Muscle layer of colon (tissue), 2 donors: ENCODE measurements around the gene NMT1.

Experiments
- H3K27ac ChIP-seq: one replicate; pipeline ENCODE4 v1.7.0; 2013; ENCODE audit warnings: low read depth, mild to moderate bottlenecking, low read length, moderate library complexity
- H3K27me3 ChIP-seq, 2 donors: one replicate each; pipeline ENCODE4 v1.7.0; 2013; ENCODE audit warnings: low read length in 2 of 2, mild to moderate bottlenecking in 2 of 2; ENCODE audit not compliant: insufficient read depth in 2 of 2, control insufficient read depth in 1 of 2
- H3K36me3 ChIP-seq: one replicate; pipeline ENCODE4 v1.7.0; 2013; ENCODE audit warnings: mild to moderate bottlenecking, low read length; ENCODE audit not compliant: insufficient read depth
- H3K4me1 ChIP-seq: one replicate; pipeline ENCODE4 v1.7.0; 2013; ENCODE audit warnings: mild to moderate bottlenecking, low read length; ENCODE audit not compliant: insufficient read depth
- H3K4me3 ChIP-seq, 2 donors: one replicate each; pipeline ENCODE4 v1.7.0; 2013; ENCODE audit warnings: low read length in 2 of 2, low read depth in 1 of 2, mild to moderate bottlenecking in 1 of 2, moderate library complexity in 1 of 2
- H3K9ac ChIP-seq: one replicate; pipeline ENCODE4 v1.7.0; 2013; ENCODE audit warnings: low read length
- H3K9me3 ChIP-seq: one replicate; pipeline ENCODE4 v1.7.0; 2013; ENCODE audit warnings: mild to moderate bottlenecking, low read length
- donor health status: abdominal sarcoma.
- donor health status: Adenocarcinoma of cecum.

The NMT1 gene

DNA sequence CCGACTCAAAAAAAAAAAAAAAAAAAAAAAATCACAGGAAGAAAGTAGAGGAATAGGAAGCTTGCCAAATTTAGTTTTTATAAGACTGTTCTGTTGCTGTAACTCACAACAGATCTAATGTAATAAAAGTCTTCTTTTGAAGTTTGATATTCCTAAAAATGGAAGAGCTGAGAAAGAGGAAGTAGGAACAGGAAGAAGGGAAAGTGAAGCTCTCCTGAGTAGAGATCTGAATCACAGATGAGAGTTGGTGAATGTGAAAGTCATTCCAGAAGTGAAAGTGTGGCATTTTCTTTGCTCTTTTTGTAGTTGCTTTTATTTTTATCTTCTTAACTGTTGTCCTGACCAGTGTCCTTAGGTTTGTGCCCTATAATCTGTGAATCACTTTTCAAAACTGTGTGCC lies 2.1 kb downstream of the NMT1 start:
- Histone ChIP-seq H3K27me3 (no peaks in the 10 kb centered on the region), H3K9ac (no peak overlapping the region), H3K4me3 (no peak overlapping the region), H3K9me3 (no peaks in the 10 kb centered on the region), H3K36me3 (no peaks in the 10 kb centered on the region), H3K27ac (no peak overlapping the region), H3K4me1 (peaks cover 30% of the 10 kb centered on the region)

DNA sequence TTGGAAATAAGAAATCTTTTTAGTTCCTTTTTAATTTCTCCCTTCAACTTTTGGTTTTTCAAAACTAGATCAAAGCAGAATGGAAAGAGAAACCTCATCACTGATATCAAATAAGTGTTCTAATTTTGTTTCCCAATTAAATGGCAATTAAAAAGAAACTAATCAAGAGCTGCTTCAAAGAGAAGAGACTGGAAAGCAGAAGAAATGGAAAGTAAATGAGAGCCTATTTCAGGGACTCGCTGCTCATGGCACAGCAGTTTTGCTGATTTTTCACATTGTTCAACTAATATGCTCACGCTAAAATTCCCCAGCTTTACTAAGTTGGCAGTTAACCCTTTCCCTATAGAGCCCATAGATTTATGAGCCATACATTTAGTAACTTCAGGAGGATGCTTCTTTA lies 6.5 kb downstream of the NMT1 start:
- Histone ChIP-seq H3K4me1 (peaks cover 7% of the 10 kb centered on the region), H3K27ac (no peak overlapping the region)

DNA sequence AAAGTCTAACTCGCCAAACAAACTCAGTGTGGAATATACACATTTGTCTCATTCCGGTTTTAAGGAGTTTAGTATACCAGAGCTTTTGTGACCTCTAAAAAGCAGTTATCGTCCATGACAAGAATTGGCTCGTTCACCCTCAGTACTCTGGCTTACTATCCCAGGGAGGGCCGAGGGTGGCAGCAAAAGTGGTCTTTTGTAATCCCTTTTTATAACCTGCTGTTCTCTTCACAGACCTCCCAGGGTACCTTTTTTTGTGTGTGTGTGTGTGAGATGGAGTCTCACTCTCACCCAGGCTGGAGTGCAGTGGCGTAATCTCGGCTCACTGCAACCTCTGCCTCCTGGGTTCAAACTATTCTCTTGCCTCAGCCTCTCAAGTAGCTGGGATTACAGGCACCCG lies 8.9 kb downstream of the NMT1 start:
- H3K36me3 ChIP-seq: peaks cover 13% of the 10 kb centered on the region
- no peak overlapping the region for H3K27ac ChIP-seq
- no peaks in the 10 kb centered on the region for H3K9me3 ChIP-seq
- H3K9ac ChIP-seq: no peak overlapping the region
- peaks cover 5% of the 10 kb centered on the region for H3K4me1 ChIP-seq
- H3K4me3 ChIP-seq: no peak overlapping the region
- H3K27me3 ChIP-seq: no peaks in the 10 kb centered on the region

More for the DNA sequence above, 6.5 kb downstream of the NMT1 start:
- Histone ChIP-seq H3K27me3 (no peaks in the 10 kb centered on the region), H3K36me3 (peaks cover 13% of the 10 kb centered on the region), H3K4me3 (no peak overlapping the region), H3K9me3 (no peaks in the 10 kb centered on the region), H3K9ac (no peak overlapping the region)

DNA sequence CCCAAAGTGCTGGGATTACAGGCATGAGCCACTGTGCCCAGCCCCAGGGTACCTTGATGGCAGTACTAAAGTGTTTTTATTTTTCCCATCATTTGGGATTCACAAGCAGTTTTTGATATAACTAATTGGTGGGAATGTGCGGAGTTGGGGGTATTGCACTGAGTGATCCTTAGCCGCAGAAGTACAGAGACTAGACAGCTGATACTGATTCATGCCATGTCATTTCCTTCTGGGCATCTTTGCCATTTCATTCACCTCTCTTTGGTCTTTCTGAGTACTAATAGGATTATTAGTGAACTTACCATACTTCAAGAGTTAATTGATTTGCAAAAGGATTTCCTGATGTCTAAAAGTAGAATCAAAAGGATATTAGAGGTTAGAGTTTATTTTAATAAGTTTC lies 9.7 kb downstream of the NMT1 start:
- no peaks in the 10 kb centered on the region for H3K27me3 ChIP-seq
- no peaks in the 10 kb centered on the region for H3K9me3 ChIP-seq
- peaks cover 13% of the 10 kb centered on the region for H3K36me3 ChIP-seq
- no peak overlapping the region for H3K27ac ChIP-seq
- no peak overlapping the region for H3K4me3 ChIP-seq
- peaks cover 5% of the 10 kb centered on the region for H3K4me1 ChIP-seq
- H3K9ac ChIP-seq: no peak overlapping the region

DNA sequence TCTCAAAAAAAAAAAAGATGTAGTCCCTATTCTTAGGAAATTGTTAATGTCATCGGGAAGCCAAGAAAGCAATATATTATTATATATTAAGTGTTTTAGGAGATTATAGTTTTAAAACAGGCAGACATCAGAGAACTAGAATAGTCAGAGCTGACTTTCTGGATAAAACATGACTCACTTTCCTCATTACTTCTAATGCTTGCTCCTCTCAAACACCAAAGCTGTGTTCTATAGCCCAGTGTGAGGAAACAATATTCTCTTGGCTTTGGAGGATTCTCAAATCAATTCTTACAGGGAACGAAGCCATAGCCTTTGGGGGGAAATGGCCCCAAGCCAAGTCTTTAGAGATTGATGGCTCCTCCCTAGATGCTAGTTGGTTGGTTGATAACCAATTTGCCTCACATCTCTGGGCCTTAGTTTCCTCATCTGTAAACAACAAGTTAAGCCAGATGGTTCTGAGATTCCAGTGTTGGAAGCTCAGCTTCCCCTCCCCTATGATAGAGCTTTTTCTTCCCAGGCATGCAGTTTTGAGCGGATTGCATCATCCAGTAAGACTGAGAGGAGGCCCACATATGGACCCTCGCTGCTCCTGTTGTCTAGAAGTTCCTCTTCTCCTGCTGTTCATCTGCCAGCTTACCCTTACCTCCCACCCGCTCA lies 12.4 kb downstream of the NMT1 start:
- Histone ChIP-seq H3K36me3 (peaks cover 13% of the 10 kb centered on the region), H3K9me3 (no peaks in the 10 kb centered on the region), H3K27ac (no peak overlapping the region), H3K4me1 (peaks cover 5% of the 10 kb centered on the region), H3K4me3 (no peak overlapping the region), H3K27me3 (no peaks in the 10 kb centered on the region), H3K9ac (no peak overlapping the region)

DNA sequence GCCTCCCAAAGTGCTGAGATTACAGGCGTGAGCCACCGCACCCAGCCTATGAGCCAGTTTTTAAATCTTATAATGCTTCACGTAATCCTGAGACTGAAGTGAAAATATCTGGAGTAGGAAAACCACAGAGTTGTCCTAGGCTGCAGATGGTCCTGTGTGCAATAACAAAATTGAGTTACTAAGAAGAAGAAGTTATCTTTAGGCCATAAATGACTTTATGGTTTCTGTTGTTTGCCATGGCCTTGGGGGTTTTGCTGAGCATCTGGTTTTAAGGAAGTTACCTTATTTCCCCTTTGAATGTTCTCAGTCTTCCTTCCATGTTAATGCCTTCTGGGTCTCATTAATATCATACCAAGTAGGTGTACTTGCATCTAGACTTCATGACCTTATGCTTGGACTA lies 16.5 kb downstream of the NMT1 start:
- no peak overlapping the region for H3K9ac ChIP-seq
- H3K27ac ChIP-seq: no peak overlapping the region
- no peaks in the 10 kb centered on the region for H3K27me3 ChIP-seq
- H3K36me3 ChIP-seq: peaks cover 11% of the 10 kb centered on the region
- no peak overlapping the region for H3K4me3 ChIP-seq
- no peaks in the 10 kb centered on the region for H3K9me3 ChIP-seq
- peaks cover 5% of the 10 kb centered on the region for H3K4me1 ChIP-seq

DNA sequence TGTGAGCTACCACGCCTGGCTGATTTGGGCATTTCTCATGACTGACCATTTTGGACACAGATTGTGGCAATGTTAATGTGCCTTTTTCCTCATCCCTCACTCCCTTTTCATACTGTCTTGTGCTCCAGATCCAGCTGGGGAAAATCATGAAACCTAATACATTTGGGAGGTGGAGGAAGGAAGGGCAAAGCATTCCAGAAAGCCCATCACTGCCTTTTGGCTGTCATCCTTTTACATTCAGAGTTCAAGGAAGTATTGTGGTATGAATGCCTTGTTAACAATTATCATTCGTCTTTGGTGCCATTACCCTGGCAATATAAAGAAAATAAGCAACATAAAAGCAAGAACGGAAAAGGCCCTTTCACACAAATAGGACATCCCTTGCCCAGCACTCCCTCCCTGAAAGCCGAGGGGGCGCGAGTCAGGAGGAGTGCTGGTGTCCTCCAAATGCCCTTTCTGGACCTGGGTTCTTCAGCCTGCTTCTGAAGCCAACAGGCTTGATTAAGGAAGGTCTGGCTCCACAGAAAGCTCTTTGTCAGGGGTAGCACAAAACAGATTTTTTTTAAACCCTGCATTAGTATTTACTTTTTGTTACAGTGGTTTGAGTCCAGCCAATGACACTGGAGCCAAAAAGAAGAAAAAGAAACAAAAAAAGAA lies 20.1 kb downstream of the NMT1 start:
- Histone ChIP-seq H3K27ac (no peak overlapping the region), H3K27me3 (no peaks in the 10 kb centered on the region), H3K4me3 (no peak overlapping the region), H3K9ac (no peak overlapping the region), H3K9me3 (no peaks in the 10 kb centered on the region), H3K4me1 (no peaks in the 10 kb centered on the region), H3K36me3 (peaks cover 25% of the 10 kb centered on the region)

DNA sequence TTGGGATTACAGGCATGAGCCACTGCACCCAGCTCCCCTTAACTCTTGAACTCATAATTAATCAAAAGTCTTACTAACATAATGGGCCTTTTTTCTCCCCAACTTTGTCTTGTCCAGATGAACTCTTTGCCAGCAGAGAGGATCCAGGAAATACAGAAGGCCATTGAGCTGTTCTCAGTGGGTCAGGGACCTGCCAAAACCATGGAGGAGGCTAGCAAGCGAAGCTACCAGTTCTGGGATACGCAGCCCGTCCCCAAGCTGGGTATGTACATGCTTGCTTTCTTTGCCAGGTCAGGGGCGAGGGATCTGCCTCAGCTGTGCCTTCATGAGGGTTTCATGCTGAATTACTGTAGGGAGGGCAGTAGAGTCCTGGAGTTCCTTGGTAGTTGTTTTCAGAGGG lies 25.3 kb downstream of the NMT1 start:
- Histone ChIP-seq H3K4me3 (no peak overlapping the region), H3K27ac (no peak overlapping the region), H3K9me3 (no peaks in the 10 kb centered on the region), H3K36me3 (peaks cover 66% of the 10 kb centered on the region), H3K27me3 (no peaks in the 10 kb centered on the region), H3K4me1 (peaks cover 1% of the 10 kb centered on the region), H3K9ac (no peak overlapping the region)

DNA sequence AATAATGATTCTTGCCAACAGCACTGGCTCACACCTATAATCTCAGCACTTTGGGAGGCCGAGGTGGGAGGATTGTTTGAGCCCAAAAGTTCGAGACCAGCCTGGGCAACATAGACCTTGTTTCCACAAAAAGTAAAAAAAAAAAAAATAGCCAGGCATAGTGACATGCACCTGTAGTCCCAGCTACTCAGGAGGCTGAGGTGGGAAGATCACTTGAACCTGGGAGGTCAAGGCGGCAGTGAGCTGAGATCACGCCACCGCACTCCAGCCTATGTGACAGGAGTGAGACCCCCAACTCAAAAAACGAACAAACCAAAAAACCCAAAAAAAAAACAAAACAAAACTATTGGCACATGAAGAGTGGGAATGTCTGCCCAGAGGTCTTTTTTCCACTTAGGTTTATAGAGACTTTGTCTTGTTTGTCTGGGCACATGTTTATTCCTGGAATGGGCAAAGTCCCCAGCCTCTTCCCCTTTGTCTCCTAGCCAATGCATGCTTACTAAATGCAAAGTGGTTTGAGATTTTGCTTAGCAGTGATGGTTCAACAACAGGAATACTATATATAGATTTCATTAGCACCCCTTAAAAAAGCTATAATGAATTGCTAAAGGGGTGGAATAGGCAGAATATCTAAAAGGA lies 25.9 kb downstream of the NMT1 start:
- Histone ChIP-seq H3K4me3 (no peak overlapping the region), H3K27me3 (no peaks in the 10 kb centered on the region), H3K9me3 (no peaks in the 10 kb centered on the region), H3K4me1 (peaks cover 7% of the 10 kb centered on the region), H3K9ac (no peak overlapping the region), H3K36me3 (peaks cover 66% of the 10 kb centered on the region), H3K27ac (no peak overlapping the region)

DNA sequence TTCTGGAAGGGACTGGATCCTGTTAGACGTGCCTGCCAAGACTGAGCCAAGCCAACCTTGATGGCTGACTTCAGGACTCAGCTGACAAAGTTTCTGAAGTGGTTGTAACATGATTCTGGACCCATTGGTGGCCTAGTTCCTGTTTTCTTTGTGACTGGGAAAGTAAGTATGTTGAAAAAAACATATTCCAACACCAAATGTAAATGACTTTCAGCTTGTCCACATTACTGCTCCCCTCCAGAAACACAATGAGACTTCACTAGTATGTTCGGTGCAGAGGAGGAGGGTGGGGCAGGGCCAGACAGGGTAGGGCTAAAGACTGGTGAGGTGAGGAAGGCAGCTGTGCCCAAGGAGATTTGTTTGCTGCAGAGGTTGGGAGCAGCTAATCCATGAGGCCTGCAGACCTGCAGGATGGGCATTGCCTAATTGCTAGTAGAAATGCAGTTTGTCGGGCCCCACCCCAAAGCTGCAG lies 26.4 kb downstream of the NMT1 start:
- no peak overlapping the region for H3K4me3 ChIP-seq
- H3K27me3 ChIP-seq: no peaks in the 10 kb centered on the region
- H3K9me3 ChIP-seq: no peaks in the 10 kb centered on the region
- no peak overlapping the region for H3K9ac ChIP-seq
- peaks cover 13% of the 10 kb centered on the region for H3K4me1 ChIP-seq
- H3K27ac ChIP-seq: no peak overlapping the region
- peaks cover 62% of the 10 kb centered on the region for H3K36me3 ChIP-seq

DNA sequence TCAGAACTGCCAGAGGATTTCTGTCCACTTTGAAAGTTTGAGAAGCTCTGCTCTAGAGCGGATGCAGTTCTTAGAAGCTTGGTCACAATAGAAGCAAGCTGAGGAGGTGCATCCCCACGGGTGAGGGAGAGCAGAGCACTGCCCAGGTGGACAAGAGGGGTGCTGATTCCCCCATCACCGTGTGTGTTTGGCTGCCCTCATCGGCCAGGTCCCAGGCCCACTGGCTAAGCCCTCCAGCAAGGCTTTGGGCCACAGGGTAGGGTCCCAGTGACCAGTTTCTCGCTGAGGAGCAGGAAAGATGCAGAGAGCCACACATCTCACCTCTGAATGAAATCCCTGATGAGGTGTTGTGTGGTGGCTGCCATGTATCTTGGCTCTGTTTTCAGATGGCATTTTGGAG lies 26.9 kb downstream of the NMT1 start:
- Histone ChIP-seq H3K9ac (no peak overlapping the region), H3K4me1 (peaks cover 17% of the 10 kb centered on the region), H3K9me3 (no peaks in the 10 kb centered on the region), H3K27ac (no peak overlapping the region), H3K27me3 (no peaks in the 10 kb centered on the region), H3K36me3 (peaks cover 62% of the 10 kb centered on the region), H3K4me3 (no peak overlapping the region)
